GM04504 (cell line): ENCODE data around the gene INPP4A.

Experiments used
- DNase-seq: peaks from one replicate; pipeline ENCODE4 v3.0.0-alpha.2; 2012; ENCODE audit warnings: low read depth

The INPP4A gene

GRCh38 chr2:98514879-98515249 lies 70.2 kb downstream of the INPP4A start:
- no peak for DNase-seq

DNA sequence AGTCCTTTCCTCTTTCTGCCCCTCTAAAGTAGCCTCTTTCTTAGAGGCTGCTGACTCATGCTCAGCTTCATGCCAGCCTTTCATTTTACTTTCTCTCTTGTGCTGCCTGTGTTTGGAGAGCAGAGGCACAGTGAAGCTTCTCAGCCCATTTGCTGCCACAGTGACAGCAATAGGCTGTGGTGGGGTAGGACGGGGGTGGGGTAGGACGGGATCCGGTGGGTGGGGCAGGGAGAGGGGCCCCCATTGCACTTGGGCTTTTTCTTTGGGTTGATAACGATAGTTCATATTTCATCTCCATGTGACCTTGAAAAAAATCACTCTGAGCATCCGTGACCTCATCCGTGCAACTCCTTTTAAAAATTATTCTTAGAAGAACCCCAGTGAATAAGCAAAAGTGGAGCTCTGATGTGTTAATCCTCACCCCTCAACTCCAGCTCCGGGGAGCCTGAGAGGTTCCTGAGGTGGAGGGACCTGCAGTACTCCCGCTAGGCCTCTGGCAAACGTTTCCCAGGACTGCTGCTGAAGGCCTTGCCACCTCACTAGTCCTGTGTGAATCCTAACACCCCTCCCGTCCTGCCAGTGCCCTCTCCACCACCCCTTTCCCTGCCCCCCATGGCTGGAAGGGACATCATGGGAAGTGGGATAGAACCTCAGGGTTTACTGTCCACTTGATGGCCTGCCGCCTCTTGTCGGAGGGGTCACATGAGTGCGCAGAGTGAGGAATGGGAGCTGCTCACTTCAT lies 70.8 kb downstream of the INPP4A start:
- no peak for DNase-seq

- no peak for DNase-seq
Observed at GRCh38 chr2:98516571-98516970, 71.9 kb downstream of the INPP4A start.

GRCh38 chr2:98517636-98518035 lies 73.0 kb downstream of the INPP4A start:
- DNase-seq: no peak

GRCh38 chr2:98518101-98518500 lies 73.4 kb downstream of the INPP4A start:
- no peak for DNase-seq

- no peak for DNase-seq
Observed at GRCh38 chr2:98519156-98519555, 74.5 kb downstream of the INPP4A start.

DNA sequence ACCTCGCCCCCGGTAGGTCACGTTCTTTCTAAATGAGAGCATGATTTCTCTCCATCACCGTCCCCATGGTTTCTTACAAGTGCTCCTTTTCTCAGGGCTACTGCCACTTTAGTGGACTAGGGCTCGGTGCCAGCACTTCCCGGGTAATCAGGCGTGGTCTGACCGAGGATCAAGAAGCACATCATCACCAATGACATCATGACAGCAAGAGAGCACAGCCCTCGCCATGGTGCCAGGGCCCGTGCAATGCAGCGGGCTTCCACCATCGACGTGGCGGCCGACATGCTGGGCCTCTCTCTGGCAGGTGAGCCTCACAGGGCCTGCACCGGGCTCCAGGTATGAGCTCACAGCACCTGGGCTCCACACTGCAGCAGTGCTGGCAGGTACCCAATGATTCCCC lies 75.2 kb downstream of the INPP4A start:
- no peak for DNase-seq

GRCh38 chr2:98520806-98521205 lies 76.1 kb downstream of the INPP4A start:
- no peak for DNase-seq

- DNase-seq: no peak
Observed at GRCh38 chr2:98521266-98521665, 76.6 kb downstream of the INPP4A start.

GRCh38 chr2:98522854-98523253 lies 78.2 kb downstream of the INPP4A start:
- no peak for DNase-seq

DNA sequence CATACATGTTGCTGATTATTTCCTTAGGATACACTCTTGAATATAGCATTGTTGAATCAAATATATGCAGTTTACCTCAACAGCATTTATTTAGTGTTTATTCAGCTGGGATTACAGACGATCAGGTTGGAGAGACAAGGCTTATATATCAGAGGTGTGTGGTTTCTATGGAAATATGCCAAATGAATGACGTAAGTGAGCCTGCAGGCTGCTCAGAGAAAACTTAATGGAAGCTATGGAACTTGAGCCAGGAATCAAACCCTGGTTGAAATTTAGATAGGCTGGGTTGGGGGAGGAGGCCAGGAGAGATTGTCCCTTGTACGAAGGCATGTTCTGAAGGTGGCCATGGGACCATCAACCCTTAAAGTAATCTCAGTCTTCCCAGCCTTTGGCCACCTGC lies 79.5 kb downstream of the INPP4A start:
- DNase-seq: no peak

- no peak for DNase-seq
Observed at GRCh38 chr2:98528349-98528748, 83.7 kb downstream of the INPP4A start.

GRCh38 chr2:98530114-98530513 lies 85.5 kb downstream of the INPP4A start:
- no peak for DNase-seq

DNA sequence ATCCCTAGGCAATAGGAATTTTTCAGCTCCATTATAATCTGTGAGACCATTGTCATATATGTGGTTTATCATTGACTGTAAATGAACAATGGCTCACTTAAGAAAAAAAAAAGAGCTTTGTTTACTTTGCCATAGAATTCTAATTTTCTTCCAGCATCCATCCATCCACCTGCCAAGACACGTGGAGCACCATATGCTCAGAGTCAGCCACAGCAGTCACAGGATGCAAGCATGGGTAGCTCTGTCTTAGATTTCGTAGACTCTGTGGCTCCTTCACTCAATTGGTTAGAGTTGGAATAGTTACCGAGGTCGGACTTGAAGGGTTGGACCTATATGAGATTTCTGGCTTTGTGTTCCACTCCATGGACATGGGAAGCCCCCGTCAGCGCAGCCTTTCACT lies 88.1 kb downstream of the INPP4A start:
- DNase-seq: no peak

DNA sequence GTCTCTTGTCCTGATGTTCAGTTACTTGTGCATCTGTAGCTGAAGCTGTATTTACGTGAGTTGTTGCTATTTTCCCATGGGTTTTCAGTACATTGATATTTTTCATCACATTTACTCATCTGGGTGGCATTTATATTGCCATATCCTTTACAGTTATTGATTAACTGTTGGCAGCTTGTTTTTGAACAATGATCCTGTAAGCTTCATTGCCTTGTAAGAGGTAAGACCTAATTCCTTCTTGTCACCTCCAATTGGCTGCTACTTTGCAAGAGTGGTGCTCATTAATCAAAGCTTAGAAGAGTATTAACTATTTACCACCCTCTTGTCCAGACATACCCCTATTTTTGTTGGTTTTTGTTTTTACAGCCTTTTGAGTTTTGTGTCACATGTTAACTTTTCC lies 88.9 kb downstream of the INPP4A start:
- no peak for DNase-seq

- no peak for DNase-seq
Observed at GRCh38 chr2:98534761-98535160, 90.1 kb downstream of the INPP4A start.

DNA sequence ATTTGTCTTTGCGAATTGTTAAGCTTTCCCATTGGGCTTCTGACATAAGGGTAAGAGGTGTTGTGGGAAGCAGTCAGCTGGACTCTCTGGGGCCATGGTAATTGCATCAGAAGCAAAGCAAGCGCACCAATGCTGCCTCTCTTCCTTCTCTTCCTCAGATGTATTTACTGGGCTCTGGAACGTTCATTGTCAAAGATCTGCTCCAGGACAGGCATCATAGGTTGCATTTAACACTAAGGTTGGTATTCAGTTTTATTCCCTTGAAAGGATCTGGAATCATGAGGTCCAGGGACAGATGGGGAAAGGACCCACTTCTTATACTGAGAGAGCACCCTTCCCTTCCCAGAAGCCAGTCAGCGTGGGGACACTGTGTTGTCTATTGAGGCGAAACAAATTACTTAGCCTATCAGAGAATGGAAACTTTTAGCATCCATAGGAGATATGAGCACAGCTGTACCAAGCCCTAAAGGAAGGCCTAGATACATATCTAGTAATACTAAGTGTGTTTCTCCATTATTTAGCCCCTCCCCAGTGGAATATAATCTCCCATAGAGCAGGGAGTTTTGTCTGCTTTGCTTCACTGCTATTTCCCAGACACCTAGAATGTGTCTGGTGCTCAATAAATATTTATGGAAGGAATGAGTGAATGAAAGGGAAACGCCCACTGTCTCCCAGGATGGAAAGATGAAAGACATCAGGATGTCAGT lies 91.5 kb downstream of the INPP4A start:
- DNase-seq: no peak

DNA sequence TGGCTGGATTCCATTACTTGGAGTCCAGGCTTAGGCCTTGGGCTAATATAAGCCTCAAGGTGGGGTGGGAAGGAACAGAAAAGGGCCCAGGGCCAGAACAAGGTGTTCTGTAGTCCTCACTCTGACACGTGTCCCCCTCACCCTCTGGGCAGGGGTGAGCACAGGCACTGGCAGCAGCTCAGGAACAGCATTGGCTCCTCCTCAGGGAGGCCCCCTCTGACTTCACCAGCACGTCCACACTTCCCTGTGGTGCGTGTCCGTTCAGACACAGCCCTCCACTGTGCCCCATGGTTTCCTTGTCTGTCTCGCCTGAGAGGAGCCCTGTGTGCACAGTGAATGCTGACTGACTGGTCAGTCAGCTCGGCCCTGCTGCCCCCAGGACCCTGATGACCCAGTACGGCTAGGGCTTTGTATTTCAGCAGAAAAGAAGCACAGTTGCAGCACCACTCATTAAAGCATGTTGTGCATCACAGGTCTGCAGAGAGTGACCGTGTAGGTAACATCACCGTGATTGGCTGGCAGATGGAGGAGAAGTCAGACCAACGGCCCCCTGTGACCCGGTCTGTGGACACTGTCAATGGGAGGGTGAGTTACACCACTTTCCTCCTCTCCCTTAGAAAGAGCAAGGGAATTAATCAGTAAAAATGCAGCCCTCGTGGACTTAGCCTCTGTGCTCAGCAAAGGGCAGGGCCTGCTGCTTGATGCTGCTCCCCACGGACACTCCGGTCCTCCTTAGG lies 92.9 kb downstream of the INPP4A start:
- no peak for DNase-seq

DNA sequence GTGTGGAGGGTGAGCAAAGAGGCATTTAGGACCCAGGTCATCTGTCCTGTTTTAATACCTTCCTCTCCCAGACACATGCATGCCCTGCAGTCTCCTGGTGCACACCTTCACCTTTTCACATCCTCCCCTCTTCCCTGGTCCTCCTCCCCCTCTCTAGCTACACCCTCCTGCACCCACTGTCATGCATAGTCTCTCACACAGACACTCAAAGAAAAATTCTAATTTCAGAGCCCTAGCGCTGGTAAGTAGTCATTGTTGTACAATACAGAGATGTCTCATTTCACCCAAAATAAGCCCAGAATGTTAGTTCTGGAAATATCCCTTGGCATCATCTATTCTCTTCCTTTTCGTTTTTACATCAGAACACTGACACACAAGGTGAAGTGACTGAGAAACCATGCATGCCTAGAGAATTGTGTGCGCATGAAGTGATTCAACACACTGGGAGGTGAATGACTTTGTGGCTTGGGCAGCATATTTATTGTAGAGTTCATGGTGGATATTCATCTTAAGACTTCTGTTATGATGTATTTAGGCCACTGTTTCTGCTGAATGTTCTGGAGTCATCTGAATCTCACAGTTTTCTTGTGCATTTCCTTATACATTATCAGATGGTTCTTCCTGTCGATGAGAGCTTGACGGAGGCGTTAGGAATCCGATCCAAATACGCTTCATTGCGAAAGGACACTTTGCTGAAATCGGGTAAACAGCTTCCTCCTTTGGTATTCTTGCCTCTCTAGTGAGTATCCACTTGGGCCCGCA lies 93.8 kb downstream of the INPP4A start:
- no peak for DNase-seq

GRCh38 chr2:98539056-98539735 lies 94.5 kb downstream of the INPP4A start:
- no peak for DNase-seq

- DNase-seq: no peak
Observed at GRCh38 chr2:98540536-98540935, 95.9 kb downstream of the INPP4A start.

DNA sequence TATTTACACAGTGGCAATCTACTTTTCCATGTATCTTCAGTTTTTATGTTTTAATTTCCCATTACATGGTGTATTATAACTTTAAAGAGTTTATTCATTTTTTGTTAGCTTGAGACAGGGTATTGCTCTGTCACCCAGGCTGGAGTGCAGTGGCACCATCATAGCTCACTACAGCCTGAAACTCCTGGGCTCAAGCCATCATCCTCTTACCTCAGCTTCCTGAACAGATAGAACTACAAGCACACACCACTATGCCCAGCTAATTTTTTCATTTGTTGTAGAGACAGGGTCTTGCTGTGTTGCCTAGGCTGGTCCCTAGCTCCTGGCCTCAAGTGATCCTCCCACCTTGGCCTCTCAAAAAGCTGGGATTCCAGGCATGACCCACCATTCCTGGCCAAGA lies 96.8 kb downstream of the INPP4A start:
- no peak for DNase-seq
